ENCODE data around the gene GNB1L.

GNB1L gene

GRCh38 chr22:19903031-19903430 is 48.4 kb upstream of the GNB1L start:
- peak; percentile 25; the same call in 2 of the 3 replicates for ATAC-seq
- TF ChIP-seq TCF4 (CRISPR knock-in tag; IDR thresholded peaks at IDR 0.05; ENCODE audit: borderline replicate concordance) = no peak
- TF ChIP-seq ZNF565 (CRISPR knock-in tag; conservative IDR thresholded peaks at IDR 0.05; ENCODE audit: low read depth) = no peak
- no peak for TF ChIP-seq CSDC2 (CRISPR knock-in tag; IDR thresholded peaks at IDR 0.05)
- no peak for TF ChIP-seq ESRRG (CRISPR knock-in tag; IDR thresholded peaks at IDR 0.05)
- no peak for TF ChIP-seq ZC3H10 (CRISPR knock-in tag; IDR thresholded peaks at IDR 0.05)
- no peak for TF ChIP-seq ZNF8 (CRISPR knock-in tag; IDR thresholded peaks at IDR 0.05)
- TF ChIP-seq ISL1 (CRISPR knock-in tag; IDR thresholded peaks at IDR 0.05) = no peak
- no peak for TF ChIP-seq RARB (CRISPR knock-in tag; IDR thresholded peaks at IDR 0.05)
- TF ChIP-seq ZNF70 (CRISPR knock-in tag; IDR thresholded peaks at IDR 0.05) = no peak
- no peak for TF ChIP-seq SNAI2 (CRISPR knock-in tag; IDR thresholded peaks at IDR 0.05)
- no peak for TF ChIP-seq GLIS3 (CRISPR knock-in tag; IDR thresholded peaks at IDR 0.05)
- TF ChIP-seq ARNTL (CRISPR knock-in tag; IDR thresholded peaks at IDR 0.05; ENCODE audit: borderline replicate concordance, low read depth) = no peak
- TF ChIP-seq, protein P1, sequence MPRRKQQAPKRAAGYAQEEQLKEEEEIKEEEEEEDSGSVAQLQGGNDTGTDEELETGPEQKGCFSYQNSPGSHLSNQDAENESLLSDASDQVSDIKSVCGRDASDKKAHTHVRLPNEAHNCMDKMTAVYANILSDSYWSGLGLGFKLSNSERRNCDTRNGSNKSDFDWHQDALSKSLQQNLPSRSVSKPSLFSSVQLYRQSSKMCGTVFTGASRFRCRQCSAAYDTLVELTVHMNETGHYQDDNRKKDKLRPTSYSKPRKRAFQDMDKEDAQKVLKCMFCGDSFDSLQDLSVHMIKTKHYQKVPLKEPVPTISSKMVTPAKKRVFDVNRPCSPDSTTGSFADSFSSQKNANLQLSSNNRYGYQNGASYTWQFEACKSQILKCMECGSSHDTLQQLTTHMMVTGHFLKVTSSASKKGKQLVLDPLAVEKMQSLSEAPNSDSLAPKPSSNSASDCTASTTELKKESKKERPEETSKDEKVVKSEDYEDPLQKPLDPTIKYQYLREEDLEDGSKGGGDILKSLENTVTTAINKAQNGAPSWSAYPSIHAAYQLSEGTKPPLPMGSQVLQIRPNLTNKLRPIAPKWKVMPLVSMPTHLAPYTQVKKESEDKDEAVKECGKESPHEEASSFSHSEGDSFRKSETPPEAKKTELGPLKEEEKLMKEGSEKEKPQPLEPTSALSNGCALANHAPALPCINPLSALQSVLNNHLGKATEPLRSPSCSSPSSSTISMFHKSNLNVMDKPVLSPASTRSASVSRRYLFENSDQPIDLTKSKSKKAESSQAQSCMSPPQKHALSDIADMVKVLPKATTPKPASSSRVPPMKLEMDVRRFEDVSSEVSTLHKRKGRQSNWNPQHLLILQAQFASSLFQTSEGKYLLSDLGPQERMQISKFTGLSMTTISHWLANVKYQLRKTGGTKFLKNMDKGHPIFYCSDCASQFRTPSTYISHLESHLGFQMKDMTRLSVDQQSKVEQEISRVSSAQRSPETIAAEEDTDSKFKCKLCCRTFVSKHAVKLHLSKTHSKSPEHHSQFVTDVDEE (CRISPR knock-in tag; IDR thresholded peaks at IDR 0.05) = no peak
- TF ChIP-seq TOX (CRISPR knock-in tag; IDR thresholded peaks at IDR 0.05; ENCODE audit: borderline replicate concordance) = no peak
- no peak for TF ChIP-seq PATZ1 (CRISPR knock-in tag; IDR thresholded peaks at IDR 0.05; ENCODE audit: borderline replicate concordance)
- TF ChIP-seq PPARA (CRISPR knock-in tag; IDR thresholded peaks at IDR 0.05; ENCODE audit: borderline replicate concordance) = no peak
- TF ChIP-seq, protein P2, sequence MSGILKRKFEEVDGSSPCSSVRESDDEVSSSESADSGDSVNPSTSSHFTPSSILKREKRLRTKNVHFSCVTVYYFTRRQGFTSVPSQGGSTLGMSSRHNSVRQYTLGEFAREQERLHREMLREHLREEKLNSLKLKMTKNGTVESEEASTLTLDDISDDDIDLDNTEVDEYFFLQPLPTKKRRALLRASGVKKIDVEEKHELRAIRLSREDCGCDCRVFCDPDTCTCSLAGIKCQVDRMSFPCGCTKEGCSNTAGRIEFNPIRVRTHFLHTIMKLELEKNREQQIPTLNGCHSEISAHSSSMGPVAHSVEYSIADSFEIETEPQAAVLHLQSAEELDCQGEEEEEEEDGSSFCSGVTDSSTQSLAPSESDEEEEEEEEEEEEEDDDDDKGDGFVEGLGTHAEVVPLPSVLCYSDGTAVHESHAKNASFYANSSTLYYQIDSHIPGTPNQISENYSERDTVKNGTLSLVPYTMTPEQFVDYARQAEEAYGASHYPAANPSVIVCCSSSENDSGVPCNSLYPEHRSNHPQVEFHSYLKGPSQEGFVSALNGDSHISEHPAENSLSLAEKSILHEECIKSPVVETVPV (CRISPR knock-in tag; IDR thresholded peaks at IDR 0.05) = no peak
- TF ChIP-seq ZFP3 (CRISPR knock-in tag; IDR thresholded peaks at IDR 0.05) = no peak

GRCh38 chr22:19902245-19902715 is 47.6 kb upstream of the GNB1L start:
- TF ChIP-seq ZNF8 (CRISPR knock-in tag; IDR thresholded peaks at IDR 0.05) (no peak), PPARA (CRISPR knock-in tag; IDR thresholded peaks at IDR 0.05; ENCODE audit: borderline replicate concordance) (no peak)
- no peak for ATAC-seq

DNA sequence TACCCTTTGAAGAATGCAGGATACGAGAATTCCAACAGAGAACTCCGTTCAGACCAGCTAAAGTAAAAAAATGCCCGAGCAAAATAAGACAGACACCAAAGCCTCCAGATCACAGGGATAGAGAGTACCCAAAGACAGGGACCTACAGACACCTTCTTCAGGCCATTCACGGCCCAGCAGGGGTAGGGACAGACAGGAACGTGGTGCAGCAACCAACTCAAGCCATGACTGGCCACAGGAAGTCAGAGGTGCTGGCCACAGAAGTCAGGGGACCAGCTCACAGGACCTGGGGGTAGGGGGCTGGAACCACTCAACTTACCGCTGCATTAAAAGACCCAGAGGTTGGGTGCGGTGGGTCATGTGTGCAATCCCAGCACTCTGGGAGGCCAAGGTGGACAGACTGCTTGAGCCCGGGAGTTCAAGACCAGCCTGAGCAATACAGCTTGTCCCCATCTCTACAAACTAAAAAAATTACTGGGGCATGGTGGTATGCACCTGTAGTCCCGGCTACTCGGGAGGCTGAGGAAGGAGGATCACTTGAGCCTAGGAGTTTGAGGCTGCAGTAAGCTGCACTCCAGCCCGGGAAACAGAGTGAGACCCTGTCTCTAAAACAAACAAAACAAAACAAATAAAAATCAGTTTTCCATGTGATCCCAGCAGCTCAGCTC is 47.0 kb upstream of the GNB1L start:
- no peak for TF ChIP-seq GLIS3 (CRISPR knock-in tag; IDR thresholded peaks at IDR 0.05)
- TF ChIP-seq TCF4 (CRISPR knock-in tag; IDR thresholded peaks at IDR 0.05; ENCODE audit: borderline replicate concordance) = no peak
- no peak for TF ChIP-seq SNAI2 (CRISPR knock-in tag; IDR thresholded peaks at IDR 0.05)
- ATAC-seq = no peak

- TF ChIP-seq ZNF565 (CRISPR knock-in tag; conservative IDR thresholded peaks at IDR 0.05; ENCODE audit: low read depth) (no peak), OSR1 (CRISPR knock-in tag; IDR thresholded peaks at IDR 0.05) (no peak), ZC3H10 (CRISPR knock-in tag; IDR thresholded peaks at IDR 0.05) (no peak), PPARA (CRISPR knock-in tag; IDR thresholded peaks at IDR 0.05; ENCODE audit: borderline replicate concordance) (no peak), ESRRG (CRISPR knock-in tag; IDR thresholded peaks at IDR 0.05) (no peak), TCF4 (CRISPR knock-in tag; IDR thresholded peaks at IDR 0.05; ENCODE audit: borderline replicate concordance) (no peak), POU6F1 (CRISPR knock-in tag; IDR thresholded peaks at IDR 0.05; ENCODE audit: borderline replicate concordance, low read depth) (no peak), ZNF70 (CRISPR knock-in tag; IDR thresholded peaks at IDR 0.05) (no peak), BACH2 (CRISPR knock-in tag; IDR thresholded peaks at IDR 0.05; ENCODE audit: borderline replicate concordance) (no peak)
- TF ChIP-seq, protein P3, sequence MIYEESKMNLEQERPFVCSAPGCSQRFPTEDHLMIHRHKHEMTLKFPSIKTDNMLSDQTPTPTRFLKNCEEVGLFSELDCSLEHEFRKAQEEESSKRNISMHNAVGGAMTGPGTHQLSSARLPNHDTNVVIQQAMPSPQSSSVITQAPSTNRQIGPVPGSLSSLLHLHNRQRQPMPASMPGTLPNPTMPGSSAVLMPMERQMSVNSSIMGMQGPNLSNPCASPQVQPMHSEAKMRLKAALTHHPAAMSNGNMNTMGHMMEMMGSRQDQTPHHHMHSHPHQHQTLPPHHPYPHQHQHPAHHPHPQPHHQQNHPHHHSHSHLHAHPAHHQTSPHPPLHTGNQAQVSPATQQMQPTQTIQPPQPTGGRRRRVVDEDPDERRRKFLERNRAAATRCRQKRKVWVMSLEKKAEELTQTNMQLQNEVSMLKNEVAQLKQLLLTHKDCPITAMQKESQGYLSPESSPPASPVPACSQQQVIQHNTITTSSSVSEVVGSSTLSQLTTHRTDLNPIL (CRISPR knock-in tag; IDR thresholded peaks at IDR 0.05; ENCODE audit: low read depth) = no peak
- TF ChIP-seq, protein P2 (CRISPR knock-in tag; IDR thresholded peaks at IDR 0.05) = no peak
- no peak for ATAC-seq
These were observed 46.2 kb upstream of the GNB1L start for GRCh38 chr22:19900707-19901436.

Data from SK-N-SH treated with all-trans-retinoic acid at 6 μM for 48 hours (cell line).